ENCODE data around the gene MAP3K8.

Gene MAP3K8

DNA sequence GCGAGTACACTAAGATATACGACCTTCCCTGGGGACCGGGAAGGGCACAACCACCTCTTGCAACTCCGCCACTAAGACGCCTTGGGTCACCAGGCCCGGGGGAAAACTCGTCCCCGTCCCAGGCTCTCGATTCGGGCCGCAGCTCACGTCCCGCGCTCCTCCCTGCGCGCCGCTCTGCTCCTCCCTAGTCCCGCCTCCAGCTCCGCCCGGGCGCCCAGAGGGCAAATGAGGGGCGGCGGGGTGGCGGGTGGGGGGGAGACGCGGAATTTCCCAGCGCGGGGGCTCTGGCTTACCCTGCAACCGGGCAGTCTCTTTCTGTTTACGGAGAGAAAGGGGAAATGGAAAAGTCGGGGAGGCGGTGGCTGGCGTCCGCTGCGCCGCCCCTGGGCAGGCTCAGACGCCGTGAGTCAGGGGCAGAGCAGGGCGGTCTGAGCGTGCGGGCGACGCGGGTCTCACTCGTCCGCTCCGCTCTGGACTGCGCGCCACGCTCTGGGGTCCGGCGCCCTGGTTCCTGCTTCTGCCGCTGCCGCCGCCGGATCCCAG, at the start of gene MAP3K8:
Gene MAP3K8, plus strand, starts transcription at position 455 of the 543 bp plus-strand sequence. CDS start 4,755 bp downstream, outside the sequence.
- Mint-ChIP-seq H3K27me3 (peaks cover 5% of the 10 kb centered on the region), H3K27ac (peak within 1 kb of the TSS; percentile 90), H3K9me3 (no peaks in the 10 kb centered on the region), H3K4me1 (peaks cover 66% of the 10 kb centered on the region), H3K36me3 (peaks cover 22% of the 10 kb centered on the region), H3K4me3 (peak within 1 kb of the TSS; percentile 92)
- CTCF ChIA-PET: interaction anchor here (1.0 kb wide), 1 partner anchor 74 kb away, joined by 3 read pairs; no protein-coding TSS in a partner anchor
- peak; percentile 87 for DNase-seq

DNA sequence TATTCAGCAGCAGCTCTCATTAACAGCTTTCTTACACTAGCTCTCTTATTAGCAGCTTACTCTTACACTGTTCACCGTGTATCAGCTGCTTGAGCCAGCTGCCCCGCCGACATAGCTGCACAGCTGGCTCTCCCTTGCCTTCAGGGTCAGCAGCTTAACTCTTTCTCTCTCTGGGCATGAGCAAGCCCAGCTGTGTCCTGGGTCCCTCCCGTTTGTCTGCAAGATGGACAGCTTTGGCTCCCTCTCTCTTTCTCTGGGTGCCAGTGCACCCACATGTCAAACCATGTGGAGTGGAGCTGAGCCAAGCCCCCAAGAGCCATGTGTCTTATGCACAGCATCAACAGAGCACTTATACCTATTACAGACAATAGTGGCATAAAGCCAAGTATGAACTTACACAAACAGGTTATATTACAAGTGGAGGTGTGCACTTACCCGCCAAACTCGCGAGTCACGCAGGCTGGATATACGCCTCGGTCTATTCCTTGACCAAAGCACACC, 49.2 kb upstream of the MAP3K8 start:
- H3K4me3 Mint-ChIP-seq: no peak overlapping the region

DNA sequence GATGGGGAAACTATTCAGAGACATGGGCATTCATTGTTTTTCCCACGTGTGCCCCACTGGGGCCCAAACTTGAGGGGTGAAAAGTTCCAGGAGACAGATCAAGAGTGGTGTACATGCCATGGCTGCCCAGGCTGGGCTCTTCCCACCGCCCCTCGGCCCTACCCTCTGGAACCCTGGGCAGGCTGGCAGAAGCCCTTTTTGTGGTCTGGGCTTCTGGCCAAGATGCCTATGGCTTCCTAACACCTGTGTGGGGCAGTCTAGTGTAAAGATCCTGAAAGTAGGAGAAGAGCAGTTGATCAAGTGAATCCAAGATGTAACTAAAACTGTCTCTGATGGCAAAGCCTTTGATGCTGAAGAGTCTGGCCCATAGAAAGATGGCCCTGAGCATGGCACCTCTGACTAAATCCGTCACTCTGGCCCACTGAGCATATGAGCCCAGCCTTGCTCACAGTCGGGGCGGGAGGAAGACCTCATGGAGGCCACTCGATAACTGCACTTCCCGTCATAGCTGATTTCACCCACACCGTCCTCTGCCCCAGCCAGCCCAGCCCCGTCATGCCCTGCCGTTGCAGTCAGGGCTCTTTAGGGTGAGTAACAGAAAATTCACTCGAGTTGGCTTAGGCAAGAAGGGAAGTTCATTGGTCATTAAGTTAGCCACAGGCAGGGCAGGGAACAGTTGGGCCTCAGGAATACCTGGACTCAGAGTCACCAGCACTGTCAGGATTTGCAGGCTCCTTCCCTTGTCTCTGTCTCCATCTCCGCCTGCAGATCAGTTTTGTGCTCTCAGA, 47.0 kb upstream of the MAP3K8 start:
- no peak overlapping the region for H3K4me3 Mint-ChIP-seq
- no peak for DNase-seq
- CTCF ChIA-PET: interaction anchor here (1.8 to 2.0 kb wide), 2 partner anchors 28 to 204 kb away, joined by 5 read pairs; no protein-coding TSS in a partner anchor
- no peak overlapping the region for H3K27ac Mint-ChIP-seq
- no peaks in the 10 kb centered on the region for H3K4me1 Mint-ChIP-seq
- no peaks in the 10 kb centered on the region for H3K9me3 Mint-ChIP-seq
- peaks cover 40% of the 10 kb centered on the region for H3K27me3 Mint-ChIP-seq
- no peaks in the 10 kb centered on the region for H3K36me3 Mint-ChIP-seq

More for the DNA sequence above, 49.2 kb upstream of the MAP3K8 start:
- Mint-ChIP-seq H3K27me3 (peaks cover 50% of the 10 kb centered on the region), H3K4me1 (no peaks in the 10 kb centered on the region), H3K9me3 (no peaks in the 10 kb centered on the region), H3K36me3 (no peaks in the 10 kb centered on the region), H3K27ac (no peak overlapping the region)
- CTCF ChIA-PET: interaction anchor here (0.7 to 4.4 kb wide), 13 partner anchors 10 to 387 kb away, joined by 3 to 68 read pairs (median 4); no protein-coding TSS in a partner anchor
- peak; percentile 35 for DNase-seq

DNA sequence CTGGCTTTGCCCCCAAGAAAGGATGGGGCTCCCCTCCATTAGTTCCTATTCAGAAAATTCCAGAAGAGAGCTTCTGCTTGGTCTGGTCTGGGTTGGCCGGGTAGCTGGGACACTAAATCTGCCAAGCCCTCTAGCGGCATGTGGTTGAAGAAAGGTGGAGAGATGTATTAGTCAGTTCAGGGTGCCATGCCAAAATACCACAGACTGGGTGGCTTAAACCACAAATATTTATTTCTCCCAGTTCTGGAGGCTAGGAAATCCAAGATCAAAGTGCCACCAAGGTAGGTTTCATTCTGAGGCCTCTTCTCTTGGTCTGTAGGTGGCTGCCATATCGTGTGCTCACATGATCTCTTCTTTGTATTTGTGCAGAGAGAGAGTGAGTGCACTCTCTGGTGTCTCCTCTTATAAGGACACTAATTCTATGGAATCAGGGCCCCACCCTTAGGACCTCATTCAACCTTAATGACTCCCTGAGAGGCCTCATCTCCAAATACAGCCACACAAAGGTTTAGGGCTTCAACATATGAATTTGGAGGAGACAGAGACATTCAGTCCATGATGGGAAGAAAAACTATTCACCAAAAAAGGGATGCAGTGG, 46.2 kb upstream of the MAP3K8 start:
- Mint-ChIP-seq H3K4me3 (no peak overlapping the region), H3K9me3 (no peaks in the 10 kb centered on the region), H3K27me3 (peaks cover 44% of the 10 kb centered on the region), H3K4me1 (peaks cover 3% of the 10 kb centered on the region), H3K27ac (no peak overlapping the region), H3K36me3 (no peaks in the 10 kb centered on the region)
- CTCF ChIA-PET: interaction anchor here (1.4 to 2.0 kb wide), 3 partner anchors 29 to 252 kb away, joined by 3 to 5 read pairs (median 5); no protein-coding TSS in a partner anchor
- DNase-seq: no peak

DNA sequence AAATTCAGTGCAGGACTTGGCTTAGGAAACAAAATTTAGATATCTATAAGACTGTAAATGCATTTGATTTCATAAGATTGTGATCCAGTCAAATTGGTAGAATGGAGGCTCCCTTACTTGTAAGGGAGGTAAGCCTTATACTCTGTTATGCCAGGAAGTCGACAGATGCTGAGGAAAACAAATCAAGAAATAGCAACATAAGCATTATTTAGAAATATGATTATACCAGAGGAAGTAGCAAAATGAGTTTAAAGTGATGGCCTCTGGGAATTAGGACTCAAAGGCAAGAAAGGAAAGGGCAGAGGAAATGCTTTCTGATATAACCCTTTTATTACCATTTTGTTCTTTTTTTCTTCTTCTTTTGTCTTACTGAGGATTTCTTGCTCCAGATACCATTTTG, 44.4 kb upstream of the MAP3K8 start:
- Mint-ChIP-seq H3K36me3 (no peaks in the 10 kb centered on the region), H3K27ac (no peak overlapping the region), H3K4me1 (peaks cover 3% of the 10 kb centered on the region), H3K27me3 (peaks cover 38% of the 10 kb centered on the region), H3K4me3 (no peak overlapping the region), H3K9me3 (no peaks in the 10 kb centered on the region)
- CTCF ChIA-PET: interaction anchor here (0.6 to 1.9 kb wide), 2 partner anchors 15 to 202 kb away, joined by 3 to 11 read pairs; no protein-coding TSS in a partner anchor
- no peak for DNase-seq

DNA sequence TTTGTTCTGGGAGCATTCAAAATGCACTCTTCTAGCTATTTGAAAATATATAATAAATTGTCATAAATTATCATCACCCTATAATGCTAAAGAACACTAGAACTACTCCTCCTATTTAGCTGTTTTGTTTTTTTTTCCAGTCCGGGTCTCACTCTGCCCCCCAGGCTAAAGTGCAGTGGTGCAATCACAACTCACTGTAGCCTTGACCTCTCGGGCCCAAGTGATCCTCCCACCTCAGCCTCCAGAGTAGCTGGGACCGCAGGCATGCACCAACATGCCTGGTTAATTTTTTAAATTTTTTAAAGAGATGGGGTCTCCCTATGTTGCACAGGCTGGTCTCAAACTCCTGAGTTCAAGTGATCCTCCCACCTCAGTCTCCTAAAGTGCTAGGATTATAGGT, 43.8 kb upstream of the MAP3K8 start:
- Mint-ChIP-seq H3K36me3 (no peaks in the 10 kb centered on the region), H3K27ac (no peak overlapping the region), H3K27me3 (peaks cover 36% of the 10 kb centered on the region), H3K4me3 (no peak overlapping the region), H3K9me3 (no peaks in the 10 kb centered on the region), H3K4me1 (peaks cover 3% of the 10 kb centered on the region)
- CTCF ChIA-PET: interaction anchor here (0.6 to 6.6 kb wide), 6 partner anchors 14 to 201 kb away, joined by 3 to 94 read pairs (median 18); no protein-coding TSS in a partner anchor
- no peak for DNase-seq

DNA sequence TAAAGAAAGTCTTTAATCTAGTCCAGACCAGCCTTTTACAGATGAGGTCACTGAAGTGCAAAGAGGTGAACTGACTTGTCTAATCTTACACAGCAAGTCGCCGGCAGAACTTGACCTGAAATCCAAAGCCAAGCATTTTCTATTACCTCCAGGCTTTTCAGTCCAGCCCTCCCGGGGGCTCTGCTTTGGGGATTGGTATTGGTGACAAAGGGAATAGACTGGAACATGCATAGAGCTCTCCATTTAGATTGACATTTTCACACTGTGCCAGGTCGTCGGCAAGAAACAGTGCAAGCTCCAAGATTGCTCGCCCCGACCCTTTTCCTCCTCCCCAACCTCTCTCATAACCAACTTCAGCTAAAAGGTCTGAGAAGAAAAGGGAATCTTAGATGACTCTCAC, 42.7 kb upstream of the MAP3K8 start:
- Mint-ChIP-seq H3K27me3 (peaks cover 40% of the 10 kb centered on the region), H3K27ac (no peak overlapping the region), H3K4me1 (peaks cover 3% of the 10 kb centered on the region), H3K4me3 (no peak overlapping the region), H3K36me3 (no peaks in the 10 kb centered on the region), H3K9me3 (no peaks in the 10 kb centered on the region)
- CTCF ChIA-PET: interaction anchor here (1.1 to 6.6 kb wide), 8 partner anchors 13 to 279 kb away, joined by 3 to 94 read pairs (median 16); no protein-coding TSS in a partner anchor
- DNase-seq: no peak

DNA sequence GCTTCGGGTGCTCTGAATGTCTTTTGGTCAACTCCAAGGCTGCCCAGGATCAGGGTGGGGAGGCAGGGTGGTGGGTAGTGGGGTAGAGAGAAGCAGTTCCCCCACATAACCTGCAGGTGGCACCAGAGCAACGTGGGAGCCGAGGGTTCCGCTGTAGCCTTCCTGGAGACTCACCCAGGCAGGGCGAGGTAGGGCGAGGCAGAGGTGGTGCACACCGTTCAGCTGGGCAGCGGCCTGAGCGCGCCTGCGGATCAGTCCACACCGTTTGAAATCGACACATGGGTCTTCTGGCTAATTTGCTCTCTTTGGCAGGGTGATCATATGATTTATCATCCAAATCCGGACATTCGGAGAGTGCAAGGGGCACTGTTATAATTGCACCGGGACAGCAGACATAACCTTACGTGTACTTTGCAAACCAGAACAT, 41.4 kb upstream of the MAP3K8 start:
- DNase-seq: peak; percentile 83
- H3K27me3 Mint-ChIP-seq: peaks cover 33% of the 10 kb centered on the region
- H3K4me3 Mint-ChIP-seq: no peak overlapping the region
- CTCF ChIA-PET: interaction anchor here (0.7 to 6.6 kb wide), 24 partner anchors 10 to 633 kb away, joined by 3 to 94 read pairs (median 4); no protein-coding TSS in a partner anchor
- no peaks in the 10 kb centered on the region for H3K36me3 Mint-ChIP-seq
- no peaks in the 10 kb centered on the region for H3K9me3 Mint-ChIP-seq
- H3K4me1 Mint-ChIP-seq: peaks cover 4% of the 10 kb centered on the region
- no peak overlapping the region for H3K27ac Mint-ChIP-seq

DNA sequence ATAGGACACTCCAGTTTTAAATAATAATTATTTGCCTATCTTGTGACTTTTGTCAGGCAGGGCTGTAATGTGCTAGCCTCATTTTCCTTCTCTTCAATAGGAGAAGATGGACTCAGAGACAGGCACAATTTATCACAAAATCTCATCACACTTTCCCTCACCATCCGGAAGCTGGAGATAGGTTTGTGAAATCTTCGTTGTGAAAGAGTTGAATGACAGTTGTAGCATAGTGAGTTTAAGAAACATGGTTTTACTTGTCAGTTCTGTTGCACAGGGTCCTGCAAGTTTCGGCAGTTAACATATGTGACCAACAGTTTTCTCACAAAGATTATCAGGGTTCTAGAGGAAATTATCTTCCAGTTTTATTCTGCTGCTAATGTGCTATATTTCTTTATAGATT, 37.7 kb upstream of the MAP3K8 start:
- peaks cover 35% of the 10 kb centered on the region for H3K4me1 Mint-ChIP-seq
- H3K9me3 Mint-ChIP-seq: no peaks in the 10 kb centered on the region
- DNase-seq: no peak
- H3K27me3 Mint-ChIP-seq: peaks cover 35% of the 10 kb centered on the region
- no peaks in the 10 kb centered on the region for H3K36me3 Mint-ChIP-seq
- H3K27ac Mint-ChIP-seq: no peak overlapping the region
- no peak overlapping the region for H3K4me3 Mint-ChIP-seq
- CTCF ChIA-PET: interaction anchor here (1.0 to 6.6 kb wide), 3 partner anchors 8 to 195 kb away, joined by 5 to 94 read pairs (median 6); no protein-coding TSS in a partner anchor

DNA sequence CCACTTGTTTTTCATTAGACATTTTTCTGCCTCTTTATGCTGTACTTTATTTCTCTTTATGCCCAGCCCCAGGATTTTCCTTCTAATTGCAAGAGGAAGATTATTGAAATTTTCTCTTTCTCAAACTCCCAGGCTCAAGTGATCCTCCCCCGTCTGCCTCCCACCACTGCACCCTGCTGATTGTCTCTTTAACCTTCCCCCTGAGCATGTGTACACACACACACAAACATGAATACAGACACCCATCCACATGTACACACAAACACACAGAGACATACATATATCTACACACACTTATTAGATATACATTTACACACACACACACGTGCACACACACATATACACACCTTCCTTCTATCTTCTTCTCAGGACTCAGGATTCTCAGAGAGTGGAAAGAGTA, 37.3 kb upstream of the MAP3K8 start:
- Mint-ChIP-seq H3K9me3 (no peaks in the 10 kb centered on the region), H3K27me3 (peaks cover 35% of the 10 kb centered on the region), H3K36me3 (no peaks in the 10 kb centered on the region), H3K4me3 (no peak overlapping the region), H3K4me1 (peaks cover 35% of the 10 kb centered on the region), H3K27ac (no peak overlapping the region)
- CTCF ChIA-PET: interaction anchor here (6.6 kb wide), 1 partner anchor 195 kb away, joined by 94 read pairs; no protein-coding TSS in a partner anchor
- no peak for DNase-seq

DNA sequence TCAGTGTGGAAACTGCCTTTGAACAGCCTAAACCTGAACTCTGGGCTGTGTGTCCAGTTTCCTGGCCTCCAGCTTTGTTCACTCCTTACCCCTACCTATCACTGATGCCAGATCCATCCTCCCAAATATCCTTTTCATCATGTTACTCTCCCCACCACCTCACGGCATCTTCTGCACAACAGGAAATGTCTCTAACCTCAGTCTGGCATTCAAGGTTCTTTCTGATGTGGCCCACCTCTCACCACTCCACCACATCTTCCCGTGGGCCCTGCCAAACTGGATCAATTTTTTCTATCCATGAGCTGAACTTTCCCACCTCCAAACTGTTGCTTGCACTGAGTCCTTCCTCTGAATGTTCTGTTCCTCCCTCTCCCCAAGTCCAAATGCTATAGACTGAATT, 35.8 kb upstream of the MAP3K8 start:
- Mint-ChIP-seq H3K4me3 (no peak overlapping the region), H3K4me1 (peaks cover 32% of the 10 kb centered on the region), H3K27me3 (peaks cover 40% of the 10 kb centered on the region), H3K9me3 (no peaks in the 10 kb centered on the region), H3K36me3 (no peaks in the 10 kb centered on the region), H3K27ac (peak overlapping the region; percentile 0)
- CTCF ChIA-PET: interaction anchor here (0.7 to 2.5 kb wide), 5 partner anchors 136 to 194 kb away, joined by 3 to 10 read pairs (median 5); no protein-coding TSS in a partner anchor
- DNase-seq: peak; percentile 53

DNA sequence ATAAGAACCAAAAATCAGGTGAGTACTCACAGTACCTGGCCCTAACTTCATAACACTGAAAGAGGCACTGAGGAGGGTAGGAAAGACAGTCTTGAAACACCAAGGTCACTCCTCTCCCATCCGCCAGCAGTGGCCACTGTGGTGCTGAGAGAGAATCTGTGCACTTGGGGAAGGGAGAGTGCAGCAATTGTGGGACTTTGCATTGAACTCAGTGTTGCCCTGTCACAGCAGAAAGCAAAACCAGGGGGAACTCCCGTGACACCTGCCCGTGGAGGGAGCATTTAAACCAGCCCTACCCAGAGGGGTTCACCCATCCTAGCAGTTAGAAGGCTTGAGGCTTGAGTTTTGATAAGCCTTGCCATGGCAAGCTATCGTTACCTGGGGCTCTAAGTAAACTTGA, 35.2 kb upstream of the MAP3K8 start:
- CTCF ChIA-PET: interaction anchor here (0.7 to 2.5 kb wide), 3 partner anchors 142 to 192 kb away, joined by 3 to 10 read pairs (median 7); no protein-coding TSS in a partner anchor
- Mint-ChIP-seq H3K27me3 (peaks cover 44% of the 10 kb centered on the region), H3K27ac (peak overlapping the region; percentile 17), H3K9me3 (no peaks in the 10 kb centered on the region), H3K4me1 (peaks cover 32% of the 10 kb centered on the region), H3K36me3 (no peaks in the 10 kb centered on the region), H3K4me3 (no peak overlapping the region)
- peak; percentile 31 for DNase-seq

DNA sequence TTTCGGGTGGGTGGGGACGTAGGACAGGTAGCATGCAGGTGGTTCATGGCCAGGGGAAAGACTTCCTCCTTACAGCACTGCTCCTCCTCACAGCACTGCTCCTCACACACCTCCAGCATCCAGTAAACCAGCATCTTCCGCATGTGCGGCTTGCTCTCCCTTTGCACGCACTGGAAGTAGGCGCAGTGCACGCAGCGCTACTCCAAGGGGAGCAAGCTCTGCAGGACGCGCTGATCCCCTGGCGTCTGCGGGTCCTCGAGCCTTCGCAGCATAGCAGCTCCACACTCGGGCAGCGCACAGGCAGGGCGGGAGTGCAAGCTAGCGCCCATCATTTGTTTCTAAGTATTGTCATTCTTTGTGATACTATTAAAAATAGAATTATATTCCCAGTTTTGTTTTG, 30.5 kb upstream of the MAP3K8 start:
- Mint-ChIP-seq H3K9me3 (peaks cover 10% of the 10 kb centered on the region), H3K27ac (no peak overlapping the region), H3K4me3 (no peak overlapping the region), H3K27me3 (peaks cover 34% of the 10 kb centered on the region), H3K4me1 (peaks cover 24% of the 10 kb centered on the region), H3K36me3 (peaks cover 1% of the 10 kb centered on the region)
- CTCF ChIA-PET: interaction anchor here (1.3 to 1.7 kb wide), 2 partner anchors 178 to 187 kb away, joined by 3 to 7 read pairs; no protein-coding TSS in a partner anchor
- no peak for DNase-seq
